K562 (cell line): ENCODE measurements around the gene ANKRD13A.

Experiments
- CTCF ChIP-seq, 3 experiments: IDR thresholded peaks in 2 of 3; conservative IDR thresholded peaks in 1 of 3; 2 replicates each; pipeline ENCODE4 v1.5.1; 2011 to 2012; ENCODE audit warnings: low read length in 3 of 3, mild to moderate bottlenecking in 3 of 3, control low read depth in 2 of 3, improper control_type of control experiment in 1 of 3, inconsistent platforms in 1 of 3, low read depth in 1 of 3, mixed read lengths in 1 of 3, moderate library complexity in 1 of 3; ENCODE audit not compliant: insufficient read depth in 2 of 3
- EZH2 ChIP-seq: IDR thresholded peaks from 2 replicates; pipeline ENCODE4 v1.6.1; 2012; ENCODE audit warnings: low read depth, mild to moderate bottlenecking, inconsistent platforms, low read length, borderline replicate concordance
- FOXJ2 ChIP-seq: fragments of 200-800 bp; sonication (Bioruptor generic); IDR thresholded peaks from 2 replicates; pipeline ENCODE4 v1.6.1; 2016; ENCODE audit warnings: missing genetic modification characterization, missing compliant biosample characterization
- HDAC2 ChIP-seq: fragments of 450-650 bp; IDR thresholded peaks from 2 replicates; pipeline ENCODE4 v1.6.1; 2016; ENCODE audit warnings: mild to moderate bottlenecking
- KLF1 ChIP-seq: fragments of 450-650 bp; IDR thresholded peaks from 2 replicates; pipeline ENCODE4 v1.6.1; 2016; ENCODE audit warnings: missing genetic modification characterization, missing compliant biosample characterization
- KLF16 ChIP-seq: IDR thresholded peaks from 2 replicates; pipeline ENCODE4 v1.6.1; 2016; ENCODE audit warnings: antibody characterized with exemption
- NCOA2 ChIP-seq, 2 experiments: fragments of 450-650 bp; IDR thresholded peaks; 2 replicates each; pipeline ENCODE4 v1.6.1; 2018; ENCODE audit warnings: mild to moderate bottlenecking in 2 of 2, moderate library complexity in 1 of 2; ENCODE audit not compliant: partially characterized antibody in 2 of 2
- NFIC ChIP-seq: fragments of 450-650 bp; IDR thresholded peaks from 2 replicates; pipeline ENCODE4 v1.6.1; 2017; ENCODE audit warnings: mild to moderate bottlenecking, inconsistent platforms
- RNF2 ChIP-seq: sonication (generic); IDR thresholded peaks from 2 replicates; pipeline ENCODE4 v1.6.1; 2016
- SRSF1 ChIP-seq: fragments of 200-400 bp; formaldehyde crosslinking; IDR thresholded peaks from 2 replicates; pipeline ENCODE4 v1.6.1; 2017; ENCODE audit warnings: mild to moderate bottlenecking, low read depth, low read length, moderate library complexity
- TFE3 ChIP-seq: fragments of 450-650 bp; formaldehyde crosslinking; IDR thresholded peaks from 2 replicates; pipeline ENCODE4 v1.4.0; 2020; ENCODE audit warnings: mild to moderate bottlenecking, mixed read lengths

- TF ChIP-seq FOXJ2 (no peak), CTCF (IDR thresholded peaks at IDR 0.05 in 2 of 3, conservative IDR thresholded peaks at IDR 0.05 in 1 of 3; ENCODE audit: insufficient read depth in 2 of 3, low read depth in 1 of 3, low read length in 3 of 3) (no peak), KLF16 (no peak), RNF2 (no peak), HDAC2 (no peak), EZH2 (no peak), KLF1 (tag) (no peak), TFE3 (CRISPR knock-in tag) (no peak), NFIC (no peak), SRSF1 (no peak), NCOA2 (IDR thresholded peaks at IDR 0.05; ENCODE audit: partially characterized antibody in 2 of 2) (no peak)
Observed at GRCh38 chr12:109959411-109960093, 39.7 kb upstream of the ANKRD13A start.
